Prostate gland (tissue), 2 donors: ENCODE measurements around the gene KRTAP5-9. TPM values are rescaled to one million over a fixed set of nuclear protein-coding genes. Genes with fewer than 3 reads are reported as not detected.
"Not testable (repeated sequence)": the region's sequence is repeated elsewhere in the genome, so short reads cannot be mapped to it uniquely, and the experiment has no call there.

Experiments used
- DNase-seq: peaks from one replicate; pipeline ENCODE4 v3.0.0-alpha.2; 2019; ENCODE audit warnings: low spot score
- H3K27ac ChIP-seq, 2 donors: fragments of 200-600 bp; sonication (generic); 2 replicates each; pipeline ENCODE4 v1.5.1; 2017 to 2019
- H3K27me3 ChIP-seq: fragments of 200-600 bp; sonication (generic); replicated peaks from 2 replicates; pipeline ENCODE4 v1.5.1; 2019; ENCODE audit not compliant: insufficient read depth
- H3K36me3 ChIP-seq, 2 donors: fragments of 200-600 bp; sonication (generic); 1 replicate in 1 of 2; 2 replicates in 1 of 2; pipeline versions ENCODE4 v1.5.1 to v1.8.1; 2017 to 2019
- H3K4me1 ChIP-seq: fragments of 200-600 bp; sonication (generic); replicated peaks from 2 replicates; pipeline ENCODE4 v1.5.1; 2019
- H3K4me3 ChIP-seq, 2 donors: fragments of 200-600 bp; sonication (generic); 2 replicates each; pipeline ENCODE4 v1.5.1; 2017 to 2019
- H3K9me3 ChIP-seq: fragments of 200-600 bp; sonication (generic); 2 replicates; pipeline ENCODE4 v1.5.1; 2017
- WGBS: methylation state at CpG from one replicate; pipeline ENCODE4 v1.1.5; 2018; 5-methylcytosine and 5-hydroxymethylcytosine counted together
- intact Hi-C: fragments of 100-400 bp; cut with DNase I; formaldehyde crosslinking; loops from one replicate; pipeline ENCODE4 v1.14.2; 2022
- small RNA-seq, 2 donors: library from RNA; depleted of rRNA; stranded (forward); fragments of <200 nt; gene quantifications; one replicate each; pipeline ENCODE3, GENCODE V24; 2016
- total RNA-seq, 2 donors: library from RNA; depleted of rRNA; stranded (reverse); fragments of >200 nt; gene quantifications; one replicate each; pipeline ENCODE4 v1.1.0, GENCODE V29; 2016

KRTAP5-9 gene
- total RNA-seq, 2 donors from 2014 or later = 2.2 TPM; not detected in 1

DNA sequence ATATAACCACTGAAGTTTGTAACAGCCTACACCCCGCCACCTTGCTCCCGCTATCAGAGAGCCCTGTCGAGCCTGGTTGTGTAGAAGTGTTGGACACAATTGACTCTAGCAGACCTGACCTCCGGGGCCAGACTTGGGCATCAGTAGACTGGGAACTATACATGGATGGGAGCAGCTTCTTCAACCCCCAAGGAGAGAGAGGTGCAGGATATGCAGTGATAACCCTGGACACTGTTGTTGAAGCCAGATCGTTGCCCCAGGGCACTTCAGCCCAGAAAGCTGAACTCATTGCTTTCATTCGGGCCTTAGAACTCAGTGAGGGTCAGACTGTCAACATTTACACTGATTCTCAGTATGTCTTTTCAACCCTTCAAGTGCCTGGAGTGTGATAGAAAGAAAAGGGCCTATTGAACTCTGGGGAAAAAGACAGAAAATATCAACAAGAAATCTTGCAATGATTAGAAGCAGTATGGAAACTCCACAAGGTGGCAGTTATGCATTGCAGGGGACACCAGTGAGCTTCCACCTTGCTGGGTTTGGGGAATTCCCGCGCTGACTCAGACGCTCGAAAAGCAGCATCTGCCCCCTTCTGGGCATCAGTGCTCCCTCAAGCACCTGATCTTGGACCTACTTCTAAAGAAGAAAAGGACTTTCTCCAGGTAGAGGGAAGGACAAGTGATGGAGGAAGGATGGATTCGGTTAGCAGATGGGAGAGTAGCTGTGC, 40.8 kb downstream of the KRTAP5-9 start:
- intact Hi-C loops, H3K27me3 ChIP-seq, H3K4me1 ChIP-seq, H3K4me3 ChIP-seq, H3K9me3 ChIP-seq, H3K36me3 ChIP-seq, DNase-seq, H3K27ac ChIP-seq: not testable (repeated sequence)
- WGBS = 59% methylated on average over 11 of the region's 11 CpGs

DNA sequence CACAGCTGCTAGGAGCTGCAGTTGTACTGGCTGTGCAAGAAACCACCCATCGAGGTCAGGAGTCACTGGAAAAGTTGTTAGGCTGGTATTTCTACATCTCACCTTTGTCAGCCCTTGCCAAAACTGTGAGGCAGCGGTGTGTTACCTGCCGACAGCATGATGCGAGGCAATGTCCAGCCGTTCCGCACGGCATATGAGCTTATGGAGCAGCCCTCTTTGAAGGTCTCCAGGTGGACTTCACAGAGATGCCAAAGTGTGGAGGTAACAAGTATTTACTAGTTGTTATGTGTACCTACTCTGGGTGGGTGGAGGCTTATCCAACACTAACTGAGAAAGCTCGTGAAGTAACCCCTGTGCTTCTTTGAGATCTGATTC, 41.3 kb downstream of the KRTAP5-9 start:
- H3K9me3 ChIP-seq, H3K27me3 ChIP-seq, H3K27ac ChIP-seq, H3K36me3 ChIP-seq, intact Hi-C loops, H3K4me1 ChIP-seq, DNase-seq, H3K4me3 ChIP-seq: not testable (repeated sequence)
- 50% methylated on average over 8 of the region's 8 CpGs for WGBS

Small RNA genes within 50 kb of the gene (small RNA-seq; reads per million reads assigned to genes)
- gene AP000867.1 (0 reads per million in 2 donors), gene KRTAP5-14P (0 reads per million in 2 donors)

Other genes starting within 250 kb of the KRTAP5-9 start
- gene DHCR7, start 100.0 kb upstream of the KRTAP5-9 start, total RNA-seq = 10 to 100 TPM; 29.5 to 93.9 TPM
- gene NADSYN1, start 95.2 kb upstream of the KRTAP5-9 start, total RNA-seq = 10 to 100 TPM; 56.6 to 80.2 TPM
- gene KRTAP5-7, start 21.2 kb upstream of the KRTAP5-9 start, total RNA-seq = 1 to 10 TPM in 1 of 2 donors, not detected in 1; 1.8 TPM
- gene KRTAP5-8, start 10.4 kb upstream of the KRTAP5-9 start, total RNA-seq = 1 to 10 TPM in 1 of 2 donors, not detected in 1; 2.8 TPM
- not detected for gene KRTAP5-10, start 17.1 kb downstream of the KRTAP5-9 start, total RNA-seq
- not detected for gene KRTAP5-11, start 34.5 kb downstream of the KRTAP5-9 start, total RNA-seq